Activated CD4-positive, alpha-beta T cell treated with anti-CD3 and anti-CD28 coated beads, Interleukin-2, amount 10 ng/mL, durations not matched to agents 7 days and 5 days (primary cell): Measurements from ENCODE around the gene ESRRB. TPM values are rescaled to one million over a fixed set of nuclear protein-coding genes. Genes with fewer than 3 reads are reported as not detected.

Experiments
- CTCF ChIA-PET: fragments of 350-600 bp; sonication (Branson Sonifier 250); formaldehyde crosslinking; loops from one replicate; lab custom pipeline; 2021; ENCODE audit warnings: antibody characterized with exemption; lab: Charles Lee
- POLR2A ChIA-PET: fragments of 350-600 bp; sonication (Branson Sonifier 250); formaldehyde crosslinking; loops from one replicate; lab custom pipeline; 2021; ENCODE audit warnings: antibody characterized with exemption; lab: Charles Lee
- DNase-seq: peaks from one replicate; pipeline ENCODE4 v3.0.0-alpha.2; 2020
- H3K27ac Mint-ChIP-seq: one replicate; pipeline ENCODE4 v1.8.0; 2021; ENCODE audit warnings: mild to moderate bottlenecking, moderate library complexity, mixed read lengths
- H3K27me3 Mint-ChIP-seq: one replicate; pipeline ENCODE4 v1.8.0; 2021; ENCODE audit warnings: mixed read lengths
- H3K36me3 Mint-ChIP-seq: one replicate; pipeline ENCODE4 v1.8.0; 2021; ENCODE audit warnings: low read depth, mixed read lengths
- H3K4me1 Mint-ChIP-seq: one replicate; pipeline ENCODE4 v1.8.0; 2021; ENCODE audit warnings: mixed read lengths
- H3K4me3 Mint-ChIP-seq: one replicate; pipeline ENCODE4 v1.8.0; 2021; ENCODE audit warnings: mild to moderate bottlenecking, moderate library complexity, mixed read lengths
- H3K9me3 Mint-ChIP-seq: one replicate; pipeline ENCODE4 v1.8.0; 2021; ENCODE audit warnings: mixed read lengths
- total RNA-seq, 2 experiments: library from RNA; stranded (reverse); gene quantifications; one replicate each; pipeline ENCODE4 v1.2.3, GENCODE V29; 2021

The ESRRB gene
- total RNA-seq, 2 experiments from 2014 or later, result 0.22 TPM; not detected in 1

DNA sequence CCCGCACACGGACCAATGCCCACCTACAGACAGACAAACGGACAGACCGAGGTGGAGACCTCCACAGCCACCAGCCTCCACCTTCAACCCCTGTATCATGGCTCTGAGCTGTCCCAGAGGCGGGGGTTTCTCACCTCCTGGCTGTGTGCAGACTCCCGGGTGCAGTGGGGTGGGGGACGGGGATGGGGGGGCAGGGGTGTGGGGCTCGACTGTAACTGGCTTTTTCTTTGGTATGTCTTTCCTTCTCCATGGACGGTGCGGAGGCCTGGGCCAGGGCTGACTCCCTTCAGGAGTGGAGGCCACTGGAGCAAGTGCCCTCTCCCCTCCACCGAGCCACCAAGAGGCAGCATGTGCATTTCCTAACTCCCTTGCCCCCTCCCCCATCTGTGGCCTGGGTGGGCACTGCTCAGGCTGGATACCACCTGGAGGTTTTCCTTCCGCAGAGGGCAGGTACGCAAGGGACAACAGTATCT, 122.6 kb downstream of the ESRRB start:
- no peak for DNase-seq
- H3K4me1 Mint-ChIP-seq, result no peaks in the 10 kb centered on the region
- H3K27ac Mint-ChIP-seq, result no peak overlapping the region
- ChIA-PET POLR2A (no interaction called here), CTCF (no interaction called here)
- H3K4me3 Mint-ChIP-seq, result no peak overlapping the region
- no peaks in the 10 kb centered on the region for H3K36me3 Mint-ChIP-seq
- no peaks in the 10 kb centered on the region for H3K9me3 Mint-ChIP-seq
- no peaks in the 10 kb centered on the region for H3K27me3 Mint-ChIP-seq

DNA sequence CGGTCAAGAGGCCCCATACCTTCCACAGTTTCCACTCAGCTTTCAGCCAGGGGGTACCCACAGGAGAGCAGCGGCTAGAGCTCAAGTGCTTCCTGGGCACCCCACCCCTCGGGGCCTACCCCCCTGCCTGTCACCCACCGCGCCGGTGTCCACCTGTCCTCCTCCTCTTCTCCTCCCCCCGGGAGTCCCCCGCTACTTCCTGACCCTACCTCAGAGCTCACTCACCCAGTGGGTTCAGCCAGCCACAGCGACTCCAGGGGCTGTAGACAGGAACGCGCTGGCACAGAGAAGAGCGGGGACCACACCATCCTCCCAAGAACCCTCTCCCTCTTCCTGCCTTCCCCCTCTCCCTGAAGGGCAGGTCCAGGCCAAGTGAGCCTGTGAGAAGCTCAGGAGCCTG, 123.0 kb downstream of the ESRRB start:
- CTCF ChIA-PET, result interaction anchor here (1.0 kb wide), 1 partner anchor 36 kb away, joined by 3 read pairs; no protein-coding TSS in a partner anchor
- Mint-ChIP-seq H3K4me3 (no peak overlapping the region), H3K36me3 (no peaks in the 10 kb centered on the region), H3K4me1 (no peaks in the 10 kb centered on the region), H3K9me3 (no peaks in the 10 kb centered on the region), H3K27me3 (no peaks in the 10 kb centered on the region), H3K27ac (no peak overlapping the region)
- POLR2A ChIA-PET, result no interaction called here
- DNase-seq, result no peak

DNA sequence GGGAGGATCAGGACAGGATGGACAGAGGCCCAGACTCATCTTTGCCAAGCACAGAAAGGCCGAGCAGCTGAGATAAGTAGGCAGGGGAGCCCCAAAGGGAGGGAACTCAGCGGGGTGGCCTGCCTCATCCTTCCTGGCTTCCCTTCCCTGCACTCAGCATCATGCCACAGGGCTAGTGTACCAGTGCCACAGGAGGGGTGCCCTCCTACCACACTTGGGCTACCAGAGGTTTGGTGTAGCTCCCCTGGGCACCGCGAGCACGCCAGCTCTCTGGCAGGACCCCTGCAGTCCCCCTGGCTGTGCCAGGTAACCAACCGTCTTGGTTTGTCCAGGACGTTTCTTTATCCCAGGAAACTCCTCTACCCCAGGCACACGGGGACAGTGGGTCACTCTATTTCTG, 123.5 kb downstream of the ESRRB start:
- H3K4me1 Mint-ChIP-seq, result no peaks in the 10 kb centered on the region
- no peaks in the 10 kb centered on the region for H3K36me3 Mint-ChIP-seq
- DNase-seq, result no peak
- no peak overlapping the region for H3K27ac Mint-ChIP-seq
- no peaks in the 10 kb centered on the region for H3K9me3 Mint-ChIP-seq
- ChIA-PET POLR2A (interaction anchor here (0.6 kb wide), 1 partner anchor 188 kb away, joined by 3 read pairs; no protein-coding TSS in a partner anchor), CTCF (interaction anchor here (1.0 kb wide), 1 partner anchor 37 kb away, joined by 3 read pairs; no protein-coding TSS in a partner anchor)
- no peaks in the 10 kb centered on the region for H3K27me3 Mint-ChIP-seq
- no peak overlapping the region for H3K4me3 Mint-ChIP-seq

DNA sequence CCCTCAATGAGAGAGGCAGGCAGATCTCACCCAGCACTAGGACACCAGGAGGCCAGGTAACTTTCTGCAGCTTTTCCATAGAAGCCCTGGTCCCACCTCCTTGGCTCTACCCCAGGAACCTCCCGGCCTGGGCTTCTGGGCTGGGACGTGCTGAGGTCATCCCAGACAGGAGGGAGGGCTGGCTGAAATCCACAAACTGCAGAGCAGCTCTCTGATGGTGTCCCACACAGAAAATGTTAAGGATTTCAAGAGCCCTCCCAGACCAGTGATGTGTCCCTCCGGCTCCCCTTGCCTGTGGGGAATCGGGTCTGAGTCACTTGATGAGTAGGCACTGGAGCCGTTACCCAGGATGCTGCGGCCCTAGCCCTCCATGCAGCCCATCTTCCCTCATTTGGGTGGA, 124.1 kb downstream of the ESRRB start:
- Mint-ChIP-seq H3K27ac (no peak overlapping the region), H3K27me3 (no peaks in the 10 kb centered on the region)
- CTCF ChIA-PET, result no interaction called here

DNA sequence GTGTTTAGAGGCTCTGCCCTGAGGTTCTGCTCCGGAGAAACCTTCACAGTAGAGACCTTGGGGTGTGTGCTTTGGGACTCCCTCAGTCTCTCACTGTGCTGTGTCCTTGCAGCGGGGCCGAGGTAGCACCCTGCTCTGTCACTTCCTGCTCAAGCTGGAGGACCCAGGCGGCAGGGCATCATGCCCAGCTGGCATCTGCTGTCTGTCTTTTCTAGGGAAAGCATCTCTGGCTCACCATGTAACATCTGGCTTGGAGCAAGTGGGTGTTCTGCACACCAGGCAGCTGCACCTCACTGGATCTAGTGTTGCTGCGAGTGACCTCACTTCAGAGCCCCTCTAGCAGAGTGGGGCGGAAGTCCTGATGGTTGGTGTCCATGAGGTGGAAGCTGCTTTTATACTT, 124.5 kb downstream of the ESRRB start:
- no peaks in the 10 kb centered on the region for H3K4me1 Mint-ChIP-seq
- no peaks in the 10 kb centered on the region for H3K36me3 Mint-ChIP-seq
- POLR2A ChIA-PET, result no interaction called here
- H3K4me3 Mint-ChIP-seq, result no peak overlapping the region
- no peaks in the 10 kb centered on the region for H3K27me3 Mint-ChIP-seq
- H3K27ac Mint-ChIP-seq, result no peak overlapping the region
- DNase-seq, result no peak
- CTCF ChIA-PET, result no interaction called here
- no peaks in the 10 kb centered on the region for H3K9me3 Mint-ChIP-seq

More for the DNA sequence above, 124.1 kb downstream of the ESRRB start:
- Mint-ChIP-seq H3K9me3 (no peaks in the 10 kb centered on the region), H3K4me3 (no peak overlapping the region), H3K4me1 (no peaks in the 10 kb centered on the region), H3K36me3 (no peaks in the 10 kb centered on the region)
- no peak for DNase-seq
- POLR2A ChIA-PET, result interaction anchor here (0.6 kb wide), 1 partner anchor 187 kb away, joined by 3 read pairs; no protein-coding TSS in a partner anchor

DNA sequence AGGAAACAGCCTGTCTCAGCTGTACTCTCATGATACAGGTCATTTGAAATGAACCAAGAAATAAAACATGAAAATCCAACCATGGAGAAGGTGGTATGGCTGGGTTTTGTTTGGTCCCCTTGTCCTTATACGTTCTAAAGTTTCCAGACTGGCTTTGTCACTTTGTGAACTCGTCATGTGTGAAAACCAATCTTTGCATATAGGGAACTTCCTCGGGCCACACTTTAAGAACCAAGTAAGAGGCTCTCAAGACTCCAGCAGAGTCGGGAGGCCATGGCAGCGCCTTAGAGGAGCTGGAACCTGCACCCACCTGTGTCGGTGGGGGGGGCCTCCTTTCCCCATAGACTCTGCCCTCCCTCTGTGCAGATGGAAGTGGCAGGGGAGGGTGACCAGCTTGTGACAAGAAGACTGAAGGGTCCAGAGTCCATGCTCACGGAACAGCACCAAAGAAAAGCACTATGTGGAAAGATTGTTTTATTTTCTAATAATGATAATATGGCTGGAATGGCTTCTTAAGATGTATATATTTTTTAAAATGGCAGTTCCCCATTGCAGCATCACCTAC, 125.3 kb downstream of the ESRRB start:
- H3K4me1 Mint-ChIP-seq, result no peaks in the 10 kb centered on the region
- no peak overlapping the region for H3K27ac Mint-ChIP-seq
- no peak for DNase-seq
- no peaks in the 10 kb centered on the region for H3K36me3 Mint-ChIP-seq
- H3K9me3 Mint-ChIP-seq, result no peaks in the 10 kb centered on the region
- no peaks in the 10 kb centered on the region for H3K27me3 Mint-ChIP-seq
- ChIA-PET POLR2A (no interaction called here), CTCF (no interaction called here)
- H3K4me3 Mint-ChIP-seq, result no peak overlapping the region

DNA sequence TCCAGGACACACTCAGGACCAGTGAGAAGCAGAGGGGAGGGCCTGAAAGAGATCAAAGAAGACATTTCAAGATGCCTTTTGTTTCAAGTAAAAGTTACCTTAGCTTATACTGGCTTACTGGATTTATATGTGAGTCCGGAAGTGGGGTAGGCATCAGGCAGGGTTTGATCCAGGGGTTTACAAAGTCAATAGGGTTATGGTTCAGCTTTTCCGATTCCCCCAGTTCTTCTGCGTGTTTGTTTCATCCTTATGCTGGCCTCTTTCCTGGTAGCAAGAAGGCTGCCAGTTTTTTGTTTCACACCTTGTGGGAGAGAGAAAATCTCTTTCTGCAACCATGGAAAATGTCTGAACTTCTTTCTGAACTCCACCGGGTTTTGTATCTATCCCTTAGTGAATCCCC, 126.3 kb downstream of the ESRRB start:
- no peak for DNase-seq
- ChIA-PET POLR2A (no interaction called here), CTCF (no interaction called here)
- H3K4me3 Mint-ChIP-seq, result no peak overlapping the region
- no peaks in the 10 kb centered on the region for H3K36me3 Mint-ChIP-seq
- H3K9me3 Mint-ChIP-seq, result no peaks in the 10 kb centered on the region
- no peaks in the 10 kb centered on the region for H3K4me1 Mint-ChIP-seq
- no peak overlapping the region for H3K27ac Mint-ChIP-seq
- no peaks in the 10 kb centered on the region for H3K27me3 Mint-ChIP-seq

DNA sequence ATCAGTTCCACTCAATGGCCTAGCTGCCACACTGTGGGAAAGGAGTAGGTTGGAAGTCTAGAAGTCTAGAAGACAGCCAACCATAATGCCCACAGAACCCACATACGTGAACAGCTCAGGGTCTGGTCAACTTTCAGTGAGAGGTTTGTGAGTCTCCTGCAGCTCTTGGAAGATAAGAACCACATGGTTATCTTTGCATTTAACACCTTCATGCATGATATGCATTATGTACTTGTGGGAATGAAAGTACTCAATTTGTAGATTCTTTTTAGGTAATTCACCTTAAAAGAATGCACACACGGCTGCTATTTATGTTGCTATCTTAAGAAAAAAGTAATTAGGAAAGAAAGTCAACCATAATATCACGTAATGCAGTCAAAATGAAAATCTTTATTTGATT, 126.7 kb downstream of the ESRRB start:
- POLR2A ChIA-PET, result no interaction called here
- H3K9me3 Mint-ChIP-seq, result no peaks in the 10 kb centered on the region
- no peaks in the 10 kb centered on the region for H3K36me3 Mint-ChIP-seq
- H3K27me3 Mint-ChIP-seq, result no peaks in the 10 kb centered on the region
- no peak overlapping the region for H3K27ac Mint-ChIP-seq
- H3K4me1 Mint-ChIP-seq, result no peaks in the 10 kb centered on the region
- CTCF ChIA-PET, result no interaction called here
- no peak overlapping the region for H3K4me3 Mint-ChIP-seq
- no peak for DNase-seq

DNA sequence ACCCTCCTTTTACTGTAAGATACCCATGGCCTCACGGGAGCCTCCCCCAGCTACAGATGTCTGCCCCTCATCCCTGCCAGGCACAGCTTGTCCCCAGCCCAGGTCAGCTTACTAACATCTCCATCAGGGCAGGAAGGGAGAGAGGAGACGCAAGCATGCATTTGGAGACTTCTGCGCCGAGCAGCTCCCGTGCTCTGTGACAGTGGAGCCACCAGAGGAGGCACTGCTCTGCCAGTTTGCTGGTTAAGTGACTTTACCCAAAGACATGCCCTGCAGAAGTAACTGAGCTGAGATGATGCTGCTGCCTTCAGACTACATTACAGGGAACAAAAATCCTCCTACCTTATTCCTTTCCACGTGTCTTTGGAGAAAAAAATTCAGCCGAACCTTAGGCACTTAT, 133.4 kb downstream of the ESRRB start:
- ChIA-PET POLR2A (no interaction called here), CTCF (no interaction called here)
- no peaks in the 10 kb centered on the region for H3K36me3 Mint-ChIP-seq
- no peak for DNase-seq
- no peaks in the 10 kb centered on the region for H3K9me3 Mint-ChIP-seq
- no peak overlapping the region for H3K4me3 Mint-ChIP-seq
- H3K27me3 Mint-ChIP-seq, result peaks cover 13% of the 10 kb centered on the region
- no peak overlapping the region for H3K27ac Mint-ChIP-seq
- no peaks in the 10 kb centered on the region for H3K4me1 Mint-ChIP-seq

DNA sequence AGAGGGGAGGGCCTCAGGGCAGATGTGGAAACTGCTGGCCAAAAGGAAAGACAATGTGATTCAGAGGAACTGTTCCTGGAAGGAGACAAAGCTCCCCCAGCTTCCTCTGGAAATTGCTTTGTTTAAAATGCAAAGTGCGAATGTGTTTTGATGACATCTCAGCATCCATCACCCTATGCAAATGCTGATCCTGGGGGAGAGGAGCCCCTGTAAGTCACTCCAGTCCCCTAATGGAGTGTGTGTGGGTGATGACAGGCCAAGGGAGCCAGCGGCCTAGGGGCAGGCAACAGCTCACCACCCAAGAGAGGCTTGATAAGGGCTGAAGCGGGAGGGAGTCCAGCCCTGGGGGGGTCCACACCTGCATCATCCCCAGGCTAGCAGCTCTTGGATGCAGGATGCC, 134.2 kb downstream of the ESRRB start:
- ChIA-PET CTCF (no interaction called here), POLR2A (no interaction called here)
- Mint-ChIP-seq H3K4me3 (no peak overlapping the region), H3K4me1 (no peaks in the 10 kb centered on the region), H3K27ac (no peak overlapping the region), H3K27me3 (peaks cover 15% of the 10 kb centered on the region), H3K9me3 (no peaks in the 10 kb centered on the region), H3K36me3 (no peaks in the 10 kb centered on the region)
- no peak for DNase-seq

DNA sequence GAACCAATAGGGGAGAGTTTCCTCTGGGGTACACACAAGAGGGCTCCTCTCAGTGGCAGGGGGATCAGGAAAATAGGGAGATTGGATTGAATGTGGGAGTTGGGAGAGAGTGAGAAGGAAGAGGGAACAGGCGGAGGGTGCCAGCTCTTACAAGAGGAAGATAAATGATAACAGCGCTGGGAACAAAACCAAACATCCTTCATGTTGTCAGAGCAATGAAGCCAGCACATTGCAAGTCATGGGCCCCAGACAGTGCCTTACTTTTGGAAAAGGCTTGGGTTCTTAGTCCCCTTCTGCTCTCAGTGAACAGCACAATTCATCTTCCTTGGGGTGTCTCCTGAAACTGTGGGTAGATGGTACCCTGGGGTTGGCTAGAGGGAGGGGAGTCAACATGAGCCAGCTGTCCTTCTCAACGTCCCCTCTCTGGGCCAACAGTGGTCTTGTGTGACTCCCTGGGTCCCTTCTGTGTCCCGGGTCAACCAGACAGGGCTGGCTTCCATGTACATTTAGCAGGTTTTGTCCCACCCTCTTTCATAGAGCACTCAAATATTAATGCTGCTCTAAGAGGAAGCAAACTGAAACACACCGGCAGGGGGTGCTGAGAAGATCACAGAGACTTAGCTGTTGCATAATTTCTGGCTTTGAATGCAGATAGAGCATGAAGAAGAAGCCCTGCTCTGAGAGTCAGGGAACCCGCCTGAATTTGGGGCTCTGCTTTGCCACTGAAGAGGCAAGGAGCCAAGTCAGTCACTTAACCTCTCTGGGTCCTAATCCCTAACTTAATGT, 138.5 kb downstream of the ESRRB start:
- ChIA-PET CTCF (no interaction called here), POLR2A (no interaction called here)
- Mint-ChIP-seq H3K4me3 (no peak overlapping the region), H3K9me3 (no peaks in the 10 kb centered on the region), H3K27ac (no peak overlapping the region), H3K27me3 (peaks cover 15% of the 10 kb centered on the region), H3K4me1 (no peaks in the 10 kb centered on the region), H3K36me3 (no peaks in the 10 kb centered on the region)
- DNase-seq, result no peak

DNA sequence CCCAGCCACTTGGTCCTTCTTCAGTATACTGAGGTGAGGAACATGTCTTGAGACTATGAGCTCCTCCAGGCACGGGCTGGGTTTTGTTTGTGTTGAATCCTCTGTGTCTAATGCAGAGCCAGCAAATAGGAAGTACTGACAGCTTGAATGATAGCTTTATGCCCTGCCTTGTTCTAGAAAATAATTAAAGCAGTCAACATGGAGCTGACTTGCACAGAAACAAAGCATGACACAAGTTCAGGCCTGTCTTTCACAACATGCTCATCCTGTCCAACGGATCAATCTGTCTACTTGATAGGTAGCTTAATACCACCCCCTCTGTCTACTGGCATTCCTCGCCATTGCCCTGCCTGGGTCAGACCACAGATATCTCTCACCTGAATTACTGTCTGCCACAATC, 140.9 kb downstream of the ESRRB start:
- ChIA-PET POLR2A (no interaction called here), CTCF (no interaction called here)
- no peak for DNase-seq
- Mint-ChIP-seq H3K36me3 (no peaks in the 10 kb centered on the region), H3K4me3 (no peak overlapping the region), H3K4me1 (no peaks in the 10 kb centered on the region), H3K9me3 (no peaks in the 10 kb centered on the region), H3K27ac (no peak overlapping the region), H3K27me3 (peaks cover 17% of the 10 kb centered on the region)

DNA sequence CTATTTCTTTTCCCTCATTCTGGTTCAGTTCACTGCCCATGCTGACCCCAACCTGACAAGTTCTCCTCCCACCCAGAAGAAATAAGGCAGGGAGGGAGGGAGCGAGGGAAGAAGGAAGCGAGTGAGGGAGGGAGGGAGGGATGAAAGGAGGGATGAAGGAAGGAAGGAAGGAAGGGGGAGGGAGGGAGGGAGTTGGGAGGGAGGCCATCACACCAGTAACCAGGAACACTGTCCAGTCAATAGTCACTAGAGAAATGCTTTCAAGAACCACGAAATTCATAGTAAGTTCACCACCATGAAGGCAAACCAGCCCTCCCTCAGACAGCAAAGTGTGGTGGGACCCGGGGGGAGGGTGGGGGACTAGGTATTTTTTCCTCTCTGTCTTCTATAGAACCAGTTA, 142.4 kb downstream of the ESRRB start:
- no peak for DNase-seq
- POLR2A ChIA-PET, result no interaction called here
- no peak overlapping the region for H3K4me3 Mint-ChIP-seq
- CTCF ChIA-PET, result no interaction called here
- no peaks in the 10 kb centered on the region for H3K9me3 Mint-ChIP-seq
- peaks cover 26% of the 10 kb centered on the region for H3K27me3 Mint-ChIP-seq
- no peaks in the 10 kb centered on the region for H3K4me1 Mint-ChIP-seq
- no peaks in the 10 kb centered on the region for H3K36me3 Mint-ChIP-seq
- H3K27ac Mint-ChIP-seq, result no peak overlapping the region
